Activated naive CD4-positive, alpha-beta T cell treated with anti-CD3 and anti-CD28 coated beads for 36 hours (primary cell): ENCODE data around the gene RUSC1. TPM values are rescaled to one million over a fixed set of nuclear protein-coding genes. Genes with fewer than 3 reads are reported as not detected.

Source experiments
- microRNA-seq: library from miRNA; unstranded; fragments of <30 nt; microRNA quantifications from one replicate; pipeline ENCODE4 v1.2.0, GENCODE V29; 2022; ENCODE audit warnings: borderline microRNAs expressed, borderline replicate concordance
- total RNA-seq, 2 experiments: library from RNA; stranded (reverse); gene quantifications; one replicate each; pipeline ENCODE4 v1.2.3, GENCODE V29; 2021

The RUSC1 gene
- total RNA-seq, 2 experiments from 2014 or later, result 16.8 to 17.2 TPM

Small RNA genes lying within 50 kb of the gene (microRNA-seq; reads per million reads assigned to microRNA genes)
- gene MIR555, result not detected

Other genes starting within 250 kb of the RUSC1 start
- gene EFNA3, start 242.1 kb upstream of the RUSC1 start, total RNA-seq, result 1 to 10 TPM; 1.3 to 2.5 TPM
- gene EFNA1, start 193.0 kb upstream of the RUSC1 start, total RNA-seq, result under 1 TPM; 0.26 to 0.32 TPM
- 10 to 100 TPM; 48.4 to 52.7 TPM for gene SLC50A1, start 185.0 kb upstream of the RUSC1 start, total RNA-seq
- 10 to 100 TPM; 31.4 to 35.5 TPM for gene DPM3, start 180.4 kb upstream of the RUSC1 start, total RNA-seq
- gene KRTCAP2, start 147.6 kb upstream of the RUSC1 start, total RNA-seq, result 100 to 1,000 TPM; 129 to 137 TPM
- 1 to 10 TPM; 3.2 to 3.6 TPM for gene TRIM46, start 147.0 kb upstream of the RUSC1 start, total RNA-seq
- 10 to 100 TPM; 15.4 to 15.7 TPM for gene THBS3, start 113.0 kb upstream of the RUSC1 start, total RNA-seq
- 10 to 100 TPM; 46.8 to 47.4 TPM for gene MTX1, start 112.2 kb upstream of the RUSC1 start, total RNA-seq
- gene ENTREP3, start 65.4 kb upstream of the RUSC1 start, total RNA-seq, result 10 to 100 TPM; 32.1 to 32.8 TPM
- gene SCAMP3, start 58.5 kb upstream of the RUSC1 start, total RNA-seq, result 10 to 100 TPM; 80.3 to 82.9 TPM
- 10 to 100 TPM; 52.6 to 54.5 TPM for gene CLK2, start 47.4 kb upstream of the RUSC1 start, total RNA-seq
- 1 to 10 TPM in 1 of 2 experiments, under 1 TPM in 1; 0.79 to 1.6 TPM for gene HCN3, start 43.4 kb upstream of the RUSC1 start, total RNA-seq
- gene PKLR, start 19.5 kb upstream of the RUSC1 start, total RNA-seq, result not detected
- 100 to 1,000 TPM; 332 to 333 TPM for gene FDPS, start 12.0 kb upstream of the RUSC1 start, total RNA-seq
- 10 to 100 TPM; 27.4 to 27.5 TPM for gene ASH1L, start 241.9 kb downstream of the RUSC1 start, total RNA-seq